Tongue (tissue), 2 donors: ENCODE data around the gene SMC2. TPM values are rescaled to one million over a fixed set of nuclear protein-coding genes. Genes with fewer than 3 reads are reported as not detected.
A peak's percentile ranks its signal among the peaks of the same experiment; 100 is the strongest.

Source experiments
- DNase-seq: peaks from one replicate; pipeline ENCODE4 v3.0.0-alpha.2; 2015
- total RNA-seq: library from RNA; depleted of rRNA; stranded (reverse); fragments of >200 nt; gene quantifications from one replicate; pipeline ENCODE4 v1.2.3, GENCODE V29; 2014

Gene SMC2
- total RNA-seq: 23.5 TPM

GRCh38 chr9:104093647-104094533, at the start of gene SMC2:
TSS of gene SMC2 (plus strand) at chr9:104094309. CDS start at chr9:104095385, 1,076 bp downstream.
- peak; percentile 98 for DNase-seq

GRCh38 chr9:104068546-104068945, 25.6 kb upstream of the SMC2 start:
- no peak for DNase-seq

GRCh38 chr9:104069288-104069687, 24.8 kb upstream of the SMC2 start:
- DNase-seq: no peak

GRCh38 chr9:104071589-104071988, 22.5 kb upstream of the SMC2 start:
- DNase-seq: no peak

GRCh38 chr9:104073098-104073769, 20.9 kb upstream of the SMC2 start:
- DNase-seq: no peak

- no peak for DNase-seq
Measured at GRCh38 chr9:104073770-104074133, 20.4 kb upstream of the SMC2 start.

- no peak for DNase-seq
Measured at GRCh38 chr9:104074876-104075275, 19.2 kb upstream of the SMC2 start.

- no peak for DNase-seq
Measured at GRCh38 chr9:104075801-104076753, 18.0 kb upstream of the SMC2 start.

GRCh38 chr9:104078596-104078995, 15.5 kb upstream of the SMC2 start:
- DNase-seq: no peak

GRCh38 chr9:104080983-104081382, 13.1 kb upstream of the SMC2 start:
- DNase-seq: no peak

GRCh38 chr9:104082168-104082567, 11.9 kb upstream of the SMC2 start:
- DNase-seq: no peak

GRCh38 chr9:104085525-104085924, 8.6 kb upstream of the SMC2 start:
- DNase-seq: no peak

GRCh38 chr9:104087894-104088293, 6.2 kb upstream of the SMC2 start:
- no peak for DNase-seq

- no peak for DNase-seq
Measured at GRCh38 chr9:104088416-104088815, 5.7 kb upstream of the SMC2 start.

GRCh38 chr9:104090578-104090977, 3.5 kb upstream of the SMC2 start:
- DNase-seq: no peak

GRCh38 chr9:104091116-104091515, 3.0 kb upstream of the SMC2 start:
- DNase-seq: no peak

GRCh38 chr9:104091708-104092107, 2.4 kb upstream of the SMC2 start:
- DNase-seq: peak; percentile 6

- no peak for DNase-seq
Measured at GRCh38 chr9:104092192-104092591, 1.9 kb upstream of the SMC2 start.

- no peak for DNase-seq
Measured at GRCh38 chr9:104092875-104093600, 1.1 kb upstream of the SMC2 start.

GRCh38 chr9:104094534-104095015, 466 bp downstream of the SMC2 start:
- DNase-seq: no peak

GRCh38 chr9:104099630-104100029, 5.5 kb downstream of the SMC2 start:
- DNase-seq: no peak

- DNase-seq: peak; percentile 54
Measured at GRCh38 chr9:104104360-104104759, 10.3 kb downstream of the SMC2 start.
